PFSK-1 (cell line): ENCODE results near the gene APEH.

Experiments
- FOXP2 ChIP-seq: optimal IDR thresholded peaks from 2 replicates; pipeline ENCODE3; 2011; ENCODE audit warnings: borderline replicate concordance, control low read depth, inconsistent platforms; ENCODE audit not compliant: insufficient read depth; ENCODE audit errors: extremely low read length, extremely low read depth
- POLR2AphosphoS5 ChIP-seq: IDR thresholded peaks from 2 replicates; pipeline ENCODE4 v1.6.1; 2012; ENCODE audit warnings: low read depth, mild to moderate bottlenecking, control low read depth, low read length, moderate library complexity
- SIN3A ChIP-seq: IDR thresholded peaks from 2 replicates; pipeline ENCODE4 v1.6.1; 2012; ENCODE audit warnings: mild to moderate bottlenecking, low read length, moderate library complexity, borderline replicate concordance; ENCODE audit not compliant: insufficient read depth
- TAF1 ChIP-seq: IDR thresholded peaks from 2 replicates; pipeline ENCODE4 v1.6.1; 2012; ENCODE audit warnings: low read length, control low read depth, borderline replicate concordance; ENCODE audit not compliant: insufficient read depth
- TF ChIP-seq, protein P1 (sequence below), 2 experiments: IDR thresholded peaks; 2 replicates each; pipeline versions ENCODE4 v1.6.1 to v1.8.0; 2011 to 2012; ENCODE audit warnings: low read depth in 2 of 2, low read length in 2 of 2, control low read depth in 1 of 2, inconsistent platforms in 1 of 2, mild to moderate bottlenecking in 1 of 2, moderate library complexity in 1 of 2; ENCODE audit not compliant: insufficient read depth in 1 of 2

The APEH gene

DNA sequence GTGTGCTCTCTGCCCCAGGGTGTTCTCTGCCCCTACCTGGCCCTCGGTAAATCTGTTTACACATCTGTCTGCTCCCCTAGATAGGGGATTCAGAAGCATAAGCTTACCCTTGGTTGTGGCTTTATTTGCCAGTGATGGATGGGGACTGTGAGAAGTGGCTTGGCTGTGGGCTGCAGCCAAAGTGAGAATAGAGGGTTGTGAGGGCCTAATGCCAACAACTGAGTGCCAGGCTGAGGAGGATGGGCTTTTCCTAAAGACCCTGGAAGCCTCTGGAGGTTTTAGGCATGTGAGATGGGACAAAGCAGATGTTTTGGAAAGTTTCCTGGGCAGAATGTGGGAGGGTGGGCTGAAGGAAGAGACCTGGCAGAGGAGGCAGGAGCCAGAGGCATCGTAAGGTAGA lies 15.4 kb upstream of the APEH start:
- no peak for TF ChIP-seq TAF1
- TF ChIP-seq POLR2AphosphoS5, result no peak
- TF ChIP-seq, protein P1, sequence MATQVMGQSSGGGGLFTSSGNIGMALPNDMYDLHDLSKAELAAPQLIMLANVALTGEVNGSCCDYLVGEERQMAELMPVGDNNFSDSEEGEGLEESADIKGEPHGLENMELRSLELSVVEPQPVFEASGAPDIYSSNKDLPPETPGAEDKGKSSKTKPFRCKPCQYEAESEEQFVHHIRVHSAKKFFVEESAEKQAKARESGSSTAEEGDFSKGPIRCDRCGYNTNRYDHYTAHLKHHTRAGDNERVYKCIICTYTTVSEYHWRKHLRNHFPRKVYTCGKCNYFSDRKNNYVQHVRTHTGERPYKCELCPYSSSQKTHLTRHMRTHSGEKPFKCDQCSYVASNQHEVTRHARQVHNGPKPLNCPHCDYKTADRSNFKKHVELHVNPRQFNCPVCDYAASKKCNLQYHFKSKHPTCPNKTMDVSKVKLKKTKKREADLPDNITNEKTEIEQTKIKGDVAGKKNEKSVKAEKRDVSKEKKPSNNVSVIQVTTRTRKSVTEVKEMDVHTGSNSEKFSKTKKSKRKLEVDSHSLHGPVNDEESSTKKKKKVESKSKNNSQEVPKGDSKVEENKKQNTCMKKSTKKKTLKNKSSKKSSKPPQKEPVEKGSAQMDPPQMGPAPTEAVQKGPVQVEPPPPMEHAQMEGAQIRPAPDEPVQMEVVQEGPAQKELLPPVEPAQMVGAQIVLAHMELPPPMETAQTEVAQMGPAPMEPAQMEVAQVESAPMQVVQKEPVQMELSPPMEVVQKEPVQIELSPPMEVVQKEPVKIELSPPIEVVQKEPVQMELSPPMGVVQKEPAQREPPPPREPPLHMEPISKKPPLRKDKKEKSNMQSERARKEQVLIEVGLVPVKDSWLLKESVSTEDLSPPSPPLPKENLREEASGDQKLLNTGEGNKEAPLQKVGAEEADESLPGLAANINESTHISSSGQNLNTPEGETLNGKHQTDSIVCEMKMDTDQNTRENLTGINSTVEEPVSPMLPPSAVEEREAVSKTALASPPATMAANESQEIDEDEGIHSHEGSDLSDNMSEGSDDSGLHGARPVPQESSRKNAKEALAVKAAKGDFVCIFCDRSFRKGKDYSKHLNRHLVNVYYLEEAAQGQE (IDR thresholded peaks at IDR 0.05; ENCODE audit: insufficient read depth in 1 of 2, low read depth in 2 of 2, low read length in 2 of 2), result no peak
- no peak for TF ChIP-seq SIN3A
- no peak for TF ChIP-seq FOXP2

DNA sequence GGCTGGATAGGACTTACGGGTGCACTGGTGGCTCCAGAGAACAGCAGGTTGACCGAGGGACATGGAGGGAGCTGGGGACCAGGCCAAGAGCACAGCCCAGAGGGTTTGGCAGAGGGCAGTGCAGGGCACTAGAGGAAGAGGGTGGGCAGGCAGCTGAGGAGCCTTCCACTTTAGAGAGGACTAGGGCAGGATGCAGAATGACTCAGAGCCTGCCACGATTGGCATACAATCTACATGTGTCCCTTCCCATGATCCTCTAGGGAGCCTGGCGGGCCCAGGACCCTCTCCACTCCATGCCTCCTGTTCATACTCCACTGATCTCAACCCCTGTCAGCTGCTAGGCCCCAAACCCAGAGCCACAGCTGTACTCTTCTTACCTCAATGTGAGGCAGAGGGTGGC lies 14.4 kb upstream of the APEH start:
- TF ChIP-seq FOXP2 (no peak), TAF1 (no peak), SIN3A (no peak)
- TF ChIP-seq, protein P1 (IDR thresholded peaks at IDR 0.05; ENCODE audit: insufficient read depth in 1 of 2, low read depth in 2 of 2, low read length in 2 of 2), result no peak

DNA sequence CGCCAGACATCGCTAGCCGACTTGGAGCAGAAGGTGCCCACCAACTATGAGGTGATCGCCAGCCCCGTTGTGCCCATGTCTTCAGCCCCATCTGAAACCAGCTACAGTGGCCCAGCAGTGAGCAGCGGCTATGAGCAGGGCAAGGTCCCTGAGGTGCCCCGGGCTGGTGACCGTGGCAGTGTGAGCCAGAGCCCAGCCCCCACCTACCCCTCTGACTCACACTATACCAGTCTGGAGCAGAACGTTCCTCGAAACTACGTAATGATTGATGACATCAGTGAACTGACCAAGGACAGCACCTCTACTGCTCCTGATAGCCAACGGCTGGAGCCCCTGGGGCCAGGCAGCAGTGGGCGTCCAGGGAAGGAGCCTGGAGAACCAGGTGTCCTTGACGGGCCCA lies 12.9 kb upstream of the APEH start:
- TF ChIP-seq FOXP2, result no peak
- TF ChIP-seq, protein P1 (IDR thresholded peaks at IDR 0.05; ENCODE audit: insufficient read depth in 1 of 2, low read depth in 2 of 2, low read length in 2 of 2), result no peak

DNA sequence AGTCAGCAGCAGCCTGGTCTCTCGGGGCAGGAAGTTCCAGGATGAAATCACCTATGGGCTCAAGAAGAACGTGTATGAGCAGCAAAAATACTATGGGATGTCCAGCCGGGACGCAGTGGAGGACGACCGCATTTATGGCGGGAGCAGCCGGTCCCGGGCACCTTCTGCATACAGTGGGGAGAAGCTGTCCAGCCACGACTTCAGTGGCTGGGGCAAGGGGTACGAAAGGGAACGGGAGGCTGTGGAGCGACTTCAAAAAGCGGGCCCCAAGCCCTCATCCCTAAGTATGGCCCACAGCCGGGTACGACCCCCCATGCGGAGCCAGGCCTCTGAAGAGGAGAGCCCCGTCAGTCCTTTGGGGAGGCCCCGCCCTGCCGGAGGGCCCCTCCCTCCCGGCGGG lies 12.1 kb upstream of the APEH start:
- TF ChIP-seq POLR2AphosphoS5 (no peak), FOXP2 (no peak), SIN3A (no peak), TAF1 (no peak)
- TF ChIP-seq, protein P1 (IDR thresholded peaks at IDR 0.05; ENCODE audit: insufficient read depth in 1 of 2, low read depth in 2 of 2, low read length in 2 of 2), result no peak

DNA sequence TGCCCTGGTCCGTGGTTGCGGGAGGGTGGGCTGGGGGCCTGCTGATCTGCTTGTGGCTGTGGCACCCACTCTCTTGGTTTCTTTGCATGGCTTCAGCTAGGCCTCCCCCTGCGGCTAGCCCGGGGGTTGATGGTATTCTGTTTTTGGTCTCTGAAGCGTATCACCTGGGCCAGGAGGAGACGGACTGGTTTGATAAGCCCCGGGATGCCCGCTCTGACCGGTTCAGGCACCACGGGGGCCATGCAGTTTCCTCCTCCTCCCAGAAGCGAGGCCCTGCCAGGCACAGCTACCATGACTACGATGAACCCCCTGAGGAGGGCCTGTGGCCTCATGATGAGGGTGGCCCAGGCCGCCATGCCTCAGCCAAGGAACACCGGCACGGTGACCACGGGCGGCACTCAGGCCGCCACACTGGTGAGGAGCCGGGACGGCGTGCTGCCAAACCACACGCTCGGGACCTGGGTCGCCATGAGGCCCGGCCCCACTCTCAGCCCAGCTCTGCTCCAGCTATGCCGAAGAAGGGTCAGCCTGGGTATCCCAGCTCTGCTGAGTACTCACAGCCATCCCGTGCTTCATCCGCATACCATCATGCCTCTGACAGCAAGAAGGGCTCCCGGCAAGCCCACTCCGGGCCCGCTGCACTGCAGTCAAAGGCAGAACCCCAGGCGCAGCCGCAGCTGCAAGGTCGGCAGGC lies 11.3 kb upstream of the APEH start:
- TF ChIP-seq POLR2AphosphoS5 (no peak), SIN3A (no peak), FOXP2 (no peak), TAF1 (no peak)
- TF ChIP-seq, protein P1 (IDR thresholded peaks at IDR 0.05; ENCODE audit: insufficient read depth in 1 of 2, low read depth in 2 of 2, low read length in 2 of 2), result no peak
